ENCODE measurements around the gene WASHC4. TPM values are rescaled to one million over a fixed set of nuclear protein-coding genes. Genes with fewer than 3 reads are reported as not detected.

WASHC4 gene
- total and polyA plus RNA-seq, 2 donors from 2014 or later: 10.7 to 63.6 TPM

DNA sequence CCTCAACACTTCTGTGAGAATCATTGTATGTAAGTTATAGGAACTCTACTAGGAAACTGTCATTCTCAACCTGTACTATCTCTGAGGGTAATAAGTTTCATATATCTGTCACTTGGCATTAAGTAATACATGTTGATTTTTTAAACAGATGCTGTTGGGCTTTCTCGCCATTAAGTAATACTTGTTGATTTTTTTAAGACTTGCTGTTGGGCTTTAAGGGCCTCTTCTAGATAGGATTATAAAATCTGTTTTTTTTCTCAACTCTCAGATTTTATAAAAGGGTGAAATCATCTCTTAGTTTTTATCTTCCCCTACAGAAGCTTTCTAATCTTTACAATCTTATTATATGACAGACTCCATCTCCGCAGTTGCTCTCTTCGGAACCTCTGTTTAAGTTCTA lies 5.6 kb downstream of the WASHC4 start:
- Histone ChIP-seq H3K9me3 (ENCODE audit: control insufficient read depth in 2 of 3, insufficient read depth in 1 of 3, low read length in 3 of 3) (no peaks in the 10 kb centered on the region), H3K4me1 (ENCODE audit: control insufficient read depth in 2 of 3, insufficient read depth in 2 of 3, low read depth in 1 of 3, low read length in 3 of 3) (peaks cover 2 to 5% (median 3%) of the 10 kb centered on the region in 3 donors), H3K36me3 (ENCODE audit: control insufficient read depth in 2 of 3, insufficient read depth in 3 of 3, low read length in 3 of 3) (peaks cover 14 to 44% (median 20%) of the 10 kb centered on the region in 3 donors), H3K4me3 (ENCODE audit: low read length in 3 of 3) (no peak overlapping the region), H3K27me3 (ENCODE audit: control insufficient read depth, insufficient read depth, low read length) (no peaks in the 10 kb centered on the region), H3K9ac (ENCODE audit: low read length in 3 of 3) (no peak overlapping the region), H3K27ac (ENCODE audit: low read depth in 2 of 2, low read length in 2 of 2) (no peak overlapping the region)
- no peak for DNase-seq
- no peak for FAIRE-seq
- TF ChIP-seq, protein P1, sequence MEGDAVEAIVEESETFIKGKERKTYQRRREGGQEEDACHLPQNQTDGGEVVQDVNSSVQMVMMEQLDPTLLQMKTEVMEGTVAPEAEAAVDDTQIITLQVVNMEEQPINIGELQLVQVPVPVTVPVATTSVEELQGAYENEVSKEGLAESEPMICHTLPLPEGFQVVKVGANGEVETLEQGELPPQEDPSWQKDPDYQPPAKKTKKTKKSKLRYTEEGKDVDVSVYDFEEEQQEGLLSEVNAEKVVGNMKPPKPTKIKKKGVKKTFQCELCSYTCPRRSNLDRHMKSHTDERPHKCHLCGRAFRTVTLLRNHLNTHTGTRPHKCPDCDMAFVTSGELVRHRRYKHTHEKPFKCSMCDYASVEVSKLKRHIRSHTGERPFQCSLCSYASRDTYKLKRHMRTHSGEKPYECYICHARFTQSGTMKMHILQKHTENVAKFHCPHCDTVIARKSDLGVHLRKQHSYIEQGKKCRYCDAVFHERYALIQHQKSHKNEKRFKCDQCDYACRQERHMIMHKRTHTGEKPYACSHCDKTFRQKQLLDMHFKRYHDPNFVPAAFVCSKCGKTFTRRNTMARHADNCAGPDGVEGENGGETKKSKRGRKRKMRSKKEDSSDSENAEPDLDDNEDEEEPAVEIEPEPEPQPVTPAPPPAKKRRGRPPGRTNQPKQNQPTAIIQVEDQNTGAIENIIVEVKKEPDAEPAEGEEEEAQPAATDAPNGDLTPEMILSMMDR (IDR thresholded peaks at IDR 0.05; ENCODE audit: borderline replicate concordance, extremely low read depth, insufficient read depth): no peak
- intact Hi-C loops (cut with DNase I): no loop called here

DNA sequence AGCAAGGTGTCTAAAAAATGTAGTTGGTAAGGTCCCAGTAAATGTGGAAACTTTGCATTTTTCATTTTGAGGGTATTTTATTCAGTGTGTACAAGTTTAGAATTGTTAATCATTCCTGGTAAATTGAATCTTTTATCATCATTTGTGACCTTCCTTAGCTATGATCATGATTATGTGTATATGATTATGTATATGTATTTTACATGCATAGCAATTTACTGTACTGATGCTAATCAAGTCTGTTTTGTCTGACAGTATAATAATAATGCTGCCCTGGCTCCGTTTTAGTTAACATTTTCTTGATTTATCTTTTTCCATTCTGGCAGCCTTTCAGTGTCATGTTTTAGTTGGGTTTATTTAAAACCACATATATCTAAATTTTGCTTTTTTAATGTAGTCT lies 9.4 kb downstream of the WASHC4 start:
- intact Hi-C loops (cut with DNase I): no loop called here
- no peak overlapping the region for H3K4me3 ChIP-seq (ENCODE audit: low read length in 3 of 3)
- no peaks in the 10 kb centered on the region for H3K27me3 ChIP-seq (ENCODE audit: control insufficient read depth, insufficient read depth, low read length)
- H3K36me3 ChIP-seq (ENCODE audit: control insufficient read depth in 2 of 3, insufficient read depth in 3 of 3, low read length in 3 of 3): peaks cover 18 to 69% (median 32%) of the 10 kb centered on the region in 3 donors
- H3K27ac ChIP-seq (ENCODE audit: low read depth in 2 of 2, low read length in 2 of 2): no peak overlapping the region
- no peak for FAIRE-seq
- TF ChIP-seq, protein P1 (IDR thresholded peaks at IDR 0.05; ENCODE audit: borderline replicate concordance, extremely low read depth, insufficient read depth): no peak
- no peak for DNase-seq
- H3K9me3 ChIP-seq (ENCODE audit: control insufficient read depth in 2 of 3, insufficient read depth in 1 of 3, low read length in 3 of 3): no peaks in the 10 kb centered on the region
- no peak overlapping the region for H3K9ac ChIP-seq (ENCODE audit: low read length in 3 of 3)
- peaks cover 0 to 2% (median 0%) of the 10 kb centered on the region in 3 donors for H3K4me1 ChIP-seq (ENCODE audit: control insufficient read depth in 2 of 3, insufficient read depth in 2 of 3, low read depth in 1 of 3, low read length in 3 of 3)

DNA sequence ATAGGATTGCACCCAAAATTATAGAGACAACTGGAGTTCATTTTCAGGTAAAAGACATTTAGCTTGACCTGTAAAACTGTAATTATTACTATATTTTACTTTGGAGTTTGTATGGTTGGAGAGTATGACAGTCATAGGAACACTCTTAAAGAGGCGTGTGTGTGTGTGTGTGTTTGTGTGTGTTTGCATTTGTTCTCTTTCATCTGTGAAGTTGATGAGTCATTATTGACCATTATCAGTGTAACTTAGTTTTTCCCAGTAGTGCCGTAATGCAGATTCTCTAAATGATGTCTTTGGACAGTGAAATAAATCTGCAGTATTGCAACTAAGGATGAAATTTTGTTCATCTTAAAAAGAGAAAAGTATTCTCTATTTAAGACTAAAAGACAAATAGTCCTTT lies 13.0 kb downstream of the WASHC4 start:
- Histone ChIP-seq H3K9ac (ENCODE audit: low read length in 3 of 3) (no peak overlapping the region), H3K27ac (ENCODE audit: low read depth in 2 of 2, low read length in 2 of 2) (no peak overlapping the region), H3K36me3 (ENCODE audit: control insufficient read depth in 2 of 3, insufficient read depth in 3 of 3, low read length in 3 of 3) (peaks cover 18 to 85% (median 42%) of the 10 kb centered on the region in 3 donors), H3K4me3 (ENCODE audit: low read length in 3 of 3) (no peak overlapping the region), H3K27me3 (ENCODE audit: control insufficient read depth, insufficient read depth, low read length) (no peaks in the 10 kb centered on the region), H3K9me3 (ENCODE audit: control insufficient read depth in 2 of 3, insufficient read depth in 1 of 3, low read length in 3 of 3) (no peaks in the 10 kb centered on the region), H3K4me1 (ENCODE audit: control insufficient read depth in 2 of 3, insufficient read depth in 2 of 3, low read depth in 1 of 3, low read length in 3 of 3) (no peaks in the 10 kb centered on the region)
- intact Hi-C loops (cut with DNase I): no loop called here
- FAIRE-seq: no peak
- TF ChIP-seq, protein P1 (IDR thresholded peaks at IDR 0.05; ENCODE audit: borderline replicate concordance, extremely low read depth, insufficient read depth): no peak
- DNase-seq: no peak

- H3K27me3 ChIP-seq (ENCODE audit: control insufficient read depth, insufficient read depth, low read length): no peaks in the 10 kb centered on the region
- TF ChIP-seq, protein P1 (IDR thresholded peaks at IDR 0.05; ENCODE audit: borderline replicate concordance, extremely low read depth, insufficient read depth): no peak
- H3K27ac ChIP-seq (ENCODE audit: low read depth in 2 of 2, low read length in 2 of 2): no peak overlapping the region
- FAIRE-seq (no peak), DNase-seq (no peak)
- no peak overlapping the region for H3K9ac ChIP-seq (ENCODE audit: low read length in 3 of 3)
- peaks cover 7 to 56% (median 10%) of the 10 kb centered on the region in 3 donors for H3K36me3 ChIP-seq (ENCODE audit: control insufficient read depth in 2 of 3, insufficient read depth in 3 of 3, low read length in 3 of 3)
- no peaks in the 10 kb centered on the region for H3K4me1 ChIP-seq (ENCODE audit: control insufficient read depth in 2 of 3, insufficient read depth in 2 of 3, low read depth in 1 of 3, low read length in 3 of 3)
- intact Hi-C loops (cut with DNase I): no loop called here
- no peak overlapping the region for H3K4me3 ChIP-seq (ENCODE audit: low read length in 3 of 3)
- H3K9me3 ChIP-seq (ENCODE audit: control insufficient read depth in 2 of 3, insufficient read depth in 1 of 3, low read length in 3 of 3): no peaks in the 10 kb centered on the region
Measured at GRCh38 chr12:105138248-105138647, 30.7 kb downstream of the WASHC4 start.

Data from kidney (tissue), 14 donors.